HG03097 (cell line): ENCODE results near the gene CAB39L.
"Not testable (repeated sequence)": the region's sequence is repeated elsewhere in the genome, so short reads cannot be mapped to it uniquely, and the experiment has no call there.

Experiments used
- ATAC-seq: cut with Tn5 transposase; IDR thresholded peaks from one replicate; pipeline ENCODE4 v1.9.1; 2021; ENCODE audit not compliant: unreplicated experiment, low FRiP score

CAB39L gene

GRCh38 chr13:49353908-49354307 lies 90.0 kb downstream of the CAB39L start:
- no peak for ATAC-seq

- ATAC-seq: no peak
Measured at GRCh38 chr13:49351871-49352270, 92.0 kb downstream of the CAB39L start.

- no peak for ATAC-seq
Measured at GRCh38 chr13:49348751-49349150, 95.1 kb downstream of the CAB39L start.

GRCh38 chr13:49347650-49348385 lies 96.0 kb downstream of the CAB39L start:
- no peak for ATAC-seq

- no peak for ATAC-seq
Measured at GRCh38 chr13:49346460-49346859, 97.4 kb downstream of the CAB39L start.

- ATAC-seq: no peak
Measured at GRCh38 chr13:49343731-49344130, 100.1 kb downstream of the CAB39L start.

- no peak for ATAC-seq
Measured at GRCh38 chr13:49343255-49343654, 100.6 kb downstream of the CAB39L start.

- no peak for ATAC-seq
Measured at GRCh38 chr13:49342454-49342853, 101.4 kb downstream of the CAB39L start.

- no peak for ATAC-seq
Measured at GRCh38 chr13:49341941-49342340, 101.9 kb downstream of the CAB39L start.

GRCh38 chr13:49341517-49341916 lies 102.3 kb downstream of the CAB39L start:
- no peak for ATAC-seq

- ATAC-seq: no peak
Measured at GRCh38 chr13:49340161-49340560, 103.7 kb downstream of the CAB39L start.

GRCh38 chr13:49336655-49337054 lies 107.2 kb downstream of the CAB39L start:
- ATAC-seq: no peak

GRCh38 chr13:49330546-49330864 lies 113.4 kb downstream of the CAB39L start:
- ATAC-seq: no peak

GRCh38 chr13:49329831-49330545 lies 113.9 kb downstream of the CAB39L start:
- no peak for ATAC-seq

- not testable (repeated sequence) for ATAC-seq
Measured at GRCh38 chr13:49327145-49327544, 116.7 kb downstream of the CAB39L start.

- no peak for ATAC-seq
Measured at GRCh38 chr13:49326222-49326917, 117.5 kb downstream of the CAB39L start.

GRCh38 chr13:49323344-49323743 lies 120.5 kb downstream of the CAB39L start:
- no peak for ATAC-seq

- ATAC-seq: no peak
Measured at GRCh38 chr13:49322702-49323101, 121.2 kb downstream of the CAB39L start.

GRCh38 chr13:49320975-49321374 lies 122.9 kb downstream of the CAB39L start:
- no peak for ATAC-seq

- no peak for ATAC-seq
Measured at GRCh38 chr13:49319951-49320350, 123.9 kb downstream of the CAB39L start.

GRCh38 chr13:49319551-49319950 lies 124.3 kb downstream of the CAB39L start:
- ATAC-seq: no peak
